Muscle of leg (tissue), 11 donors: ENCODE results near the gene LRRC10B. TPM values are rescaled to one million over a fixed set of nuclear protein-coding genes. Genes with fewer than 3 reads are reported as not detected.

Source experiments
- DNase-seq: peaks from one replicate; pipeline ENCODE4 v3.0.0; 2013
- H3K27ac ChIP-seq: one replicate; pipeline ENCODE4 v1.5.1; 2013; ENCODE audit warnings: mild to moderate bottlenecking, low read length, control low read depth
- H3K27me3 ChIP-seq: one replicate; pipeline ENCODE4 v1.6.1; 2013; ENCODE audit warnings: low read length; ENCODE audit not compliant: control insufficient read depth, insufficient read depth
- H3K36me3 ChIP-seq: one replicate; pipeline ENCODE4 v1.6.1; 2013; ENCODE audit warnings: low read length; ENCODE audit not compliant: control insufficient read depth, insufficient read depth
- H3K4me1 ChIP-seq: one replicate; pipeline ENCODE4 v1.6.1; 2013; ENCODE audit warnings: low read length; ENCODE audit not compliant: control insufficient read depth, insufficient read depth
- H3K4me3 ChIP-seq: one replicate; pipeline ENCODE4 v1.5.1; 2013; ENCODE audit warnings: low read length, control low read depth
- H3K9me3 ChIP-seq: replicated peaks from 2 replicates; pipeline ENCODE4 v1.6.1; 2013; ENCODE audit warnings: low read depth, low read length; ENCODE audit not compliant: control insufficient read depth
- WGBS: methylation state at CpG from one replicate; pipeline ENCODE4 v1.1.5; 2013; ENCODE audit warnings: missing lambda C conversion rate; ENCODE audit not compliant: insufficient coverage; 5-methylcytosine and 5-hydroxymethylcytosine counted together
- polyA plus RNA-seq, 8 donors: library from polyadenylated mRNA; unstranded; fragments of 120-200 nt; gene quantifications; one replicate each; pipeline versions ENCODE4 v1.2.1 to v1.2.3, GENCODE V29; 2013; ENCODE audit warnings: inconsistent platforms in 1 of 8, low replicate concordance in 1 of 8; ENCODE audit not compliant: insufficient read length in 8 of 8, insufficient read depth in 1 of 8
- total RNA-seq: library from RNA; stranded (reverse); fragments of 120-200 nt; gene quantifications from one replicate; pipeline ENCODE4 v1.2.4, GENCODE V29; 2013

The LRRC10B gene
- total and polyA plus RNA-seq, 9 donors = 0.08 to 0.52 (median 0.17) TPM; not detected in 1

DNA sequence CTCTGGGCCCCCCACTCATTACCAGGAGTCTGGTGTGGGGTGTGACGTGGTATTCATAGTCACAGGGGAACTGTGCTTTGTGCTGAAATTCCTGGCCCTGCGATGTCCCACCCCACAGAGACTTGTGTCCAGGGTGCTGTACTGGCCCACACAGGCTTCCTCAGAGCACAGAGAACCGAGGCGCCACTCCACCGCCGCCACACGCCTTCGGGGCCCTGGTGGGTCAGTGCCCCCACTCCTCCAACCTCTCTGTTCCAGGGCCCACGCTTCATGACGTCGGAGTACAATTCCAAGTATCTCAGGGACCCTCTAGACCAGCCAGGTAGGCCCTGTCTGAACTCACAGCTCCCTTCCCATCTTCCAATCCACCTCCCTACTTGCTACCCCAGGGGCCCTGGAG is 23.5 kb upstream of the LRRC10B start:
- DNase-seq = no peak
- Histone ChIP-seq H3K27me3 (peaks cover 8% of the 10 kb centered on the region), H3K36me3 (no peaks in the 10 kb centered on the region), H3K9me3 (no peaks in the 10 kb centered on the region), H3K4me3 (no peak overlapping the region), H3K4me1 (peaks cover 37% of the 10 kb centered on the region), H3K27ac (no peak overlapping the region)
- WGBS = 85% methylated on average over 9 of the region's 11 CpGs

DNA sequence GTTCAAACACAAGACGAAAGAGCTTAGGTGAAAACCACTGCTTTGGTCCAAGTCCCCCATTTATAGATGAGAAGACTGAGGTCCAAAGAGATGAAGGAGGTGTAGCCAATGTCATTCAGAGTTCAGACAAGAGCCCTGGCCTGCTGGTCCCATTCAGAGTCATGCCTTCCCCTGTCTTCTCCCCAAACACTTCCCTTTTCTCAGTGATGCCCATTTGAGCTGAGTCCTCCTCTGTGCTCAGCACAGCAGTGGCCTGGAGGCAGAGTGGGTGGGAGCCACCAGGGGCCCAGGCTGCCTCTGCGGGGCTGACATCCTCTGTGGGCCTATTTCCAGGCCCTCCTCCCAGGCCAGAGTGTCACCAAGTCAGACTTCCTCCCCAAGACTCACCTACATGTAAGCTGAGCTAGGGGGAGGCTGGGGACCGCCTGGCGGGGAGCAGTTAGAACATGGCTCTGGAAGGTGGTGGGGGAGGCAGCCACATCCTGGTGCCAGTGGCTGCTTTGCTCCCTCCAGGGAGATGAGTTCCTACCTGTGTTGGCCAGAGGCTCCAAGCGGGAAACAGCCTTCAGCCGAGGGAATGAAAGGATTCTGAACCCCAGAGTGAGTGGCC is 22.4 kb upstream of the LRRC10B start:
- DNase-seq = no peak

DNA sequence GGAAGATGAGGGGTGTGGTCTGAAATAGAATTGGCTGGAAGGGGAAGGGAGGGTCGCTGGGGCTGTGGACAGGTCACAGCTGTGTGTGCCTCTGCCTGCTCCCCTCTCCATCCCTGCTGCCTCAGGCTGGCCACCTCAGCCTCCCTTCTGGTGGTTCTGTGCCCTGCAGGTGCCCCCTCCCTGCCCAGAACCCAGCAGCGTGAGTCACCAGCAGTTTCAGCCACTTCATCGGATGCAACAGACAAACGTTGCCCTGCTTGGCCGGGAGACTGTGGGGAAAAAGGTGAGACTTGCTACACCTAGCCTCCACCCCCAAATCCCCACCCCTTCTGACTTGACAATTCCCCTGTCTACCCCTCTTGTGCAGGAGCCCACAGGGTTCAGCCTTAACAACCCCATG is 21.8 kb upstream of the LRRC10B start:
- Histone ChIP-seq H3K27me3 (peaks cover 3% of the 10 kb centered on the region), H3K4me3 (no peak overlapping the region), H3K9me3 (no peaks in the 10 kb centered on the region), H3K4me1 (peaks cover 32% of the 10 kb centered on the region), H3K27ac (no peak overlapping the region), H3K36me3 (no peaks in the 10 kb centered on the region)
- no peak for DNase-seq
- WGBS = no CpG with 5 or more reads among the region's 5 CpGs

More for the DNA sequence above, 22.4 kb upstream of the LRRC10B start:
- Histone ChIP-seq H3K36me3 (no peaks in the 10 kb centered on the region), H3K9me3 (no peaks in the 10 kb centered on the region), H3K27me3 (peaks cover 6% of the 10 kb centered on the region), H3K4me3 (no peak overlapping the region), H3K4me1 (peaks cover 39% of the 10 kb centered on the region), H3K27ac (no peak overlapping the region)
- 78% methylated on average over 4 of the region's 6 CpGs for WGBS

- H3K27me3 ChIP-seq = peaks cover 2% of the 10 kb centered on the region
- no peak overlapping the region for H3K27ac ChIP-seq
- no peaks in the 10 kb centered on the region for H3K9me3 ChIP-seq
- no peak for DNase-seq
- H3K36me3 ChIP-seq = no peaks in the 10 kb centered on the region
- no peak overlapping the region for H3K4me3 ChIP-seq
- H3K4me1 ChIP-seq = peaks cover 25% of the 10 kb centered on the region
- WGBS = 93% methylated on average over 3 of the region's 4 CpGs
These were observed 21.1 kb upstream of the LRRC10B start for GRCh38 chr11:61487342-61488025.

- Histone ChIP-seq H3K27me3 (no peaks in the 10 kb centered on the region), H3K4me3 (no peak overlapping the region), H3K27ac (no peak overlapping the region), H3K36me3 (no peaks in the 10 kb centered on the region), H3K9me3 (no peaks in the 10 kb centered on the region), H3K4me1 (peaks cover 26% of the 10 kb centered on the region)
- 7% methylated on average over 14 of the region's 19 CpGs for whole genome bisulfite sequencing
- peak; percentile 71 for DNase-seq
These were observed 19.8 kb upstream of the LRRC10B start for GRCh38 chr11:61488651-61489291.

GRCh38 chr11:61489833-61490721 is 18.5 kb upstream of the LRRC10B start:
- Histone ChIP-seq H3K36me3 (no peaks in the 10 kb centered on the region), H3K4me3 (no peak overlapping the region), H3K27me3 (no peaks in the 10 kb centered on the region), H3K27ac (no peak overlapping the region), H3K9me3 (no peaks in the 10 kb centered on the region), H3K4me1 (peaks cover 37% of the 10 kb centered on the region)
- 51% methylated on average over 10 of the region's 13 CpGs for WGBS
- DNase-seq = peak; percentile 56

DNA sequence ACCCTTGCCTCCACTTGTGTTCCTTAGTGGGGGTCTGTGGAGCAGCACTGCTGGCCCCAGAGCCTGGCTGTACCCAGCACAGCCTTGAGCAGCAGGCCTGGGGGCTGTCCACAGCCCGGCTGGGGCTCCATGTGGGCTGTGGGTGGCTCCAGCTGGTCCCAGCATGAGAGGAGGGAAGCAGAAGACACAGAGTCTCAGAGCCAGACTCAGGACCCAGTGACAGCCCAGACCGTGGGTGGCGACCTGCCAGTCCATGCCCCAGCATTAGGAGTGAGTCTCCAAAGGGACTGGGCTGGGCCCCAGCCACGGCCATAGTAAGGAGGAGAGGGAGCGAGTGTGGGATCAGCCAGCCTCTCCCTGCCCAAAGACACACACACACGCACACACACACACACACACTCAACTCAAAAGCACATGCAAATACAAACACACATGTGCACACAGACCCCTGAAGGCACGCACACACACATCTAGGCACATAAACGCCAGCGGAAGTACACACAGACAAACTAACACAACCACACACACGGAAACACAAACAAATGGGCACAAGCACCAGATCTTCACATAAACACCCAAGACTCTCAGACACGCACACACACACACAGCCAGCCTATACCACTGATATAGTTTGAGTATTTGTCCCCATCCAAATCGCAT is 16.7 kb upstream of the LRRC10B start:
- Histone ChIP-seq H3K4me3 (no peak overlapping the region), H3K4me1 (peaks cover 54% of the 10 kb centered on the region), H3K36me3 (no peaks in the 10 kb centered on the region), H3K27me3 (no peaks in the 10 kb centered on the region), H3K9me3 (no peaks in the 10 kb centered on the region), H3K27ac (no peak overlapping the region)
- 83% methylated on average over 5 of the region's 12 CpGs for WGBS
- DNase-seq = no peak

- H3K27me3 ChIP-seq = no peaks in the 10 kb centered on the region
- no peaks in the 10 kb centered on the region for H3K9me3 ChIP-seq
- H3K36me3 ChIP-seq = no peaks in the 10 kb centered on the region
- H3K4me1 ChIP-seq = peaks cover 43% of the 10 kb centered on the region
- 47% methylated on average over 9 of the region's 9 CpGs for WGBS
- H3K4me3 ChIP-seq = no peak overlapping the region
- DNase-seq = peak; percentile 85
- peak overlapping the region; percentile 75 for H3K27ac ChIP-seq
These were observed 14.1 kb upstream of the LRRC10B start for GRCh38 chr11:61494381-61494961.

DNA sequence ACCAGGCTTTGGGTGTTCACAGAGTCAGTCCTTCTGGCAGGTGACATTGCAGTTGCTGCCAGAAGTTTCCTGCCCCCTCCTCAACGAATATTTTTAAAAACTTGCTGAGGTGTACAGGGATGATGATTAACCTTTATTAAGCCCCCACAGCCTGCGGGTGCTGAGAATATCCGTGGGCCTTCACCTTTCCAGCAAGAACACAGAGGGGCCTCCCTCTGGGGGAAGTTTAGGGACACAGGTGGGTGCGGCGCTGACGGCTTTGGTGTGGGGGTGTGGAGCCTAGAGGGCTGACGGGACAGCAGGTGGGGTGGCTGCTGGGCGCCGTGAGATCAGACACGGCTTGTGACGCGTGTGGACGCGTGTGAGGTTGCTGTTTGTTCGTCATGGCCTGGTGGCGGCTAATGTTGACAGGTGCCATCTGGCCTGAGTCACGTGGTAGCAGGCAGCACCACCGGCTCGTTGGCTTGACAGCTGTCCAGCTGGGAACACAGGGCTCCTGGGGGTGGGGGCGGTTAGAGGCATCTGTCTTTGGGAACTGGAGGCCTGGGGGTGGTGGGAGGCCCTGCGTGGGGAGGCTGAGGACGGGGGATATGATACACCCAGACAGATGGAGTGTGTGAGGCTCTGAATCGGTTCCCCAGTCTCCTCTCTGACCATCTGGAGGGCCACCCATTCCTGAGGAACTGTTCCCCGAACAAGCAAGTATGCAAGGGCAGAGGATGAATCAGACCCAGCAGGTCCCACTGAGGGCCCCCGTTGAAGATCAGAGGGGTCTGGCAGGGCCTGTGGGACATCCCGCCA is 12.5 kb upstream of the LRRC10B start:
- DNase-seq = peak; percentile 77
- WGBS = 44% methylated on average over 18 of the region's 26 CpGs
- Histone ChIP-seq H3K27ac (peak overlapping the region; percentile 69), H3K4me1 (peaks cover 32% of the 10 kb centered on the region), H3K9me3 (no peaks in the 10 kb centered on the region), H3K4me3 (no peak overlapping the region), H3K27me3 (no peaks in the 10 kb centered on the region), H3K36me3 (no peaks in the 10 kb centered on the region)
